ENCODE results near the gene TRRAP.

DNA sequence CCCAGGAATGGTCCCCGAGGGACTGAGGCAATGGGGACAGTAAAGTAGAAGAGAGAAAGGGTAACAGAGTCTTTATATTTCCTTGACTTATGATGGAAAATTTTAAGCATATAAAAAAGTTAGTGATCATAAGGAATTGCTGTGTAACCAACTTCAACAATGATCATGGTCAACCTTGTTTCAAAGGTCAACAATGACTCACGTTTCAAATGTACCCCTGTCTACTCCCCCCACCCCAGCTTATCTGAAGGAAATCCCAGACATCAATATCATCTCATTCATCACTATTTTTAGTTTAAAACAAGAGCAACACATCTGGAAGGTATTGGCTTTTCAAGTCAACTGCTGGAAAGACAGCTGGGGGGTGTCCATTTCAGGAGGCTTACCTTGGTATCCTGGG is 172.6 kb downstream of the TRRAP start:
- TF ChIP-seq, protein P1, sequence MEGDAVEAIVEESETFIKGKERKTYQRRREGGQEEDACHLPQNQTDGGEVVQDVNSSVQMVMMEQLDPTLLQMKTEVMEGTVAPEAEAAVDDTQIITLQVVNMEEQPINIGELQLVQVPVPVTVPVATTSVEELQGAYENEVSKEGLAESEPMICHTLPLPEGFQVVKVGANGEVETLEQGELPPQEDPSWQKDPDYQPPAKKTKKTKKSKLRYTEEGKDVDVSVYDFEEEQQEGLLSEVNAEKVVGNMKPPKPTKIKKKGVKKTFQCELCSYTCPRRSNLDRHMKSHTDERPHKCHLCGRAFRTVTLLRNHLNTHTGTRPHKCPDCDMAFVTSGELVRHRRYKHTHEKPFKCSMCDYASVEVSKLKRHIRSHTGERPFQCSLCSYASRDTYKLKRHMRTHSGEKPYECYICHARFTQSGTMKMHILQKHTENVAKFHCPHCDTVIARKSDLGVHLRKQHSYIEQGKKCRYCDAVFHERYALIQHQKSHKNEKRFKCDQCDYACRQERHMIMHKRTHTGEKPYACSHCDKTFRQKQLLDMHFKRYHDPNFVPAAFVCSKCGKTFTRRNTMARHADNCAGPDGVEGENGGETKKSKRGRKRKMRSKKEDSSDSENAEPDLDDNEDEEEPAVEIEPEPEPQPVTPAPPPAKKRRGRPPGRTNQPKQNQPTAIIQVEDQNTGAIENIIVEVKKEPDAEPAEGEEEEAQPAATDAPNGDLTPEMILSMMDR (IDR thresholded peaks at IDR 0.05) = no peak
- TF ChIP-seq ZFX (IDR thresholded peaks at IDR 0.05; ENCODE audit: borderline replicate concordance) = no peak
